Panc1 (cell line): Measurements from ENCODE around the gene KLF12. TPM values are rescaled to one million over a fixed set of nuclear protein-coding genes. Genes with fewer than 3 reads are reported as not detected.

Experiments used
- ATAC-seq: fragments of 200-7000 bp; cut with Tn5 transposase; 2 replicates; pipeline ENCODE4 v1.9.1; 2020; ENCODE audit warnings: mild to moderate bottlenecking, moderate library complexity
- BruUV-seq: library from RNA; stranded (reverse); fragments of 400-500 nt; replicated peaks from 2 replicates; lab custom pipeline; 2021; lab: Mats Ljungman, UMichigan
- CTCF ChIA-PET: fragments of 300-600 bp; sonication (Branson Sonifier 250); formaldehyde crosslinking; loops from one replicate; lab custom pipeline; 2022; ENCODE audit warnings: antibody characterized with exemption; lab: Charles Lee
- POLR2A ChIA-PET: fragments of 300-600 bp; sonication (Branson Sonifier 250); formaldehyde crosslinking; loops from one replicate; lab custom pipeline; 2022; ENCODE audit warnings: antibody characterized with exemption; lab: Charles Lee
- DNase-seq: peaks from one replicate; pipeline ENCODE4 v3.0.0-alpha.2; 2010; ENCODE audit warnings: low read depth, low spot score
- H3K27ac ChIP-seq: 2 replicates; pipeline ENCODE4 v1.5.1; 2011; ENCODE audit warnings: mild to moderate bottlenecking, low read length, inconsistent platforms
- H3K27me3 ChIP-seq: fragments of 200-500 bp; sonication (Bioruptor generic); 2 replicates; pipeline ENCODE4 v1.6.0; 2014; ENCODE audit warnings: low read length, inconsistent platforms; ENCODE audit not compliant: control insufficient read depth, insufficient read depth
- H3K36me3 ChIP-seq: fragments of 200-500 bp; sonication (Bioruptor generic); 2 replicates; pipeline ENCODE4 v1.5.1; 2014; ENCODE audit warnings: inconsistent platforms, mild to moderate bottlenecking, low read length, moderate library complexity; ENCODE audit not compliant: control insufficient read depth, insufficient read depth
- H3K4me1 ChIP-seq: 2 replicates; pipeline ENCODE4 v1.5.1; 2011; ENCODE audit warnings: inconsistent platforms, mild to moderate bottlenecking, low read length, moderate library complexity; ENCODE audit not compliant: control insufficient read depth, insufficient read depth
- H3K4me3 ChIP-seq, 2 experiments: 2 replicates each; pipeline ENCODE4 v1.5.1; 2011 to 2012; ENCODE audit warnings: low read depth in 2 of 2, low read length in 2 of 2, mild to moderate bottlenecking in 2 of 2, inconsistent platforms in 1 of 2, moderate library complexity in 1 of 2
- H3K9me3 ChIP-seq: fragments of 200-500 bp; sonication (Bioruptor generic); 2 replicates; pipeline ENCODE4 v1.5.1; 2014; ENCODE audit warnings: low read depth, mild to moderate bottlenecking, inconsistent platforms, low read length, moderate library complexity; ENCODE audit not compliant: control insufficient read depth, insufficient read depth
- POLR2AphosphoS5 ChIP-seq: IDR thresholded peaks from 2 replicates; pipeline ENCODE4 v1.6.1; 2012; ENCODE audit warnings: mild to moderate bottlenecking, low read depth, low read length, moderate library complexity
- SIN3A ChIP-seq: IDR thresholded peaks from 2 replicates; pipeline ENCODE4 v1.6.1; 2012; ENCODE audit warnings: low read depth, mild to moderate bottlenecking, low read length, moderate library complexity, borderline replicate concordance; ENCODE audit not compliant: insufficient read depth
- TCF7L2 ChIP-seq: IDR thresholded peaks from 2 replicates; pipeline ENCODE4 v1.6.1; 2011; ENCODE audit warnings: mild to moderate bottlenecking, low read depth, low read length, inconsistent platforms
- in situ Hi-C: cut with HindIII; loops from 2 replicates; pipeline ENCODE4 v1.10.0; 2016; ENCODE audit warnings: low sequenced_read_pairs, low pct_unique_long_range_greater_than_20kb
- intact Hi-C: fragments of 100-400 bp; cut with micrococcal nuclease; formaldehyde crosslinking; loops from one replicate; pipeline ENCODE4 v1.10.0; 2022; ENCODE audit not compliant: unreplicated experiment
- total RNA-seq: library from RNA; stranded (reverse); gene quantifications from one replicate; pipeline ENCODE4 v1.2.1, GENCODE V29; 2021; ENCODE audit not compliant: unreplicated experiment
- TF ChIP-seq, protein P1 (sequence below), 2 experiments: IDR thresholded peaks; 2 replicates each; pipeline ENCODE4 v1.6.1; 2011 to 2012; ENCODE audit warnings: low read depth in 2 of 2, control low read depth in 1 of 2, low read length in 1 of 2, mild to moderate bottlenecking in 1 of 2, moderate library complexity in 1 of 2; ENCODE audit not compliant: insufficient read depth in 1 of 2
- TF ChIP-seq, protein P2 (sequence below): fragments of 450-650 bp; IDR thresholded peaks from 2 replicates; pipeline ENCODE4 v1.5.1; 2017; ENCODE audit warnings: mild to moderate bottlenecking

Gene KLF12
- total RNA-seq, 1 experiment from 2014 or later = 4.2 TPM

DNA sequence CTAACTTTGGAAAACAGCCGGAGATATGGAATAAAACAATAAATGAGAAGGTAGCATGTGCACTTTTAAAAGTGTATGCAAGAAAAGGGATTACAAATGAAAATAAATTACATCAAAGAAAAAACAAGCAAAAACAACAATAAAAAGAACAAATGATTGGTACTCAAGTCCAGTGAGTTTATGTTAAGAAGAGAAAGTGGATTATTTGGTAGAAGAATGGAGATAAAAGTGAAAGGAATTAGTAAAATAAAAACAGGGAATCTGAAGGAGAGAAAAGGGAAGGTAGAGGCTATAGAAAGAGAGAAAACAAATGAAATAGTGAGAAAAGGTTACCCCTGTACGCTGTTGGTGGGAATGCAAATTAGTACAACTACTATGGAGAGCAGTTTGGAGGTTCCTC, 28.6 kb upstream of the KLF12 start:
- Histone ChIP-seq H3K27ac (no peak overlapping the region), H3K9me3 (no peaks in the 10 kb centered on the region), H3K36me3 (no peaks in the 10 kb centered on the region), H3K27me3 (no peaks in the 10 kb centered on the region), H3K4me1 (no peaks in the 10 kb centered on the region), H3K4me3 (no peak overlapping the region)
- in situ Hi-C loops = no loop called here
- DNase-seq (no peak), ATAC-seq (no peak)
- ChIA-PET POLR2A (no interaction called here), CTCF (no interaction called here)
- TF ChIP-seq SIN3A = no peak
- TF ChIP-seq, protein P1, sequence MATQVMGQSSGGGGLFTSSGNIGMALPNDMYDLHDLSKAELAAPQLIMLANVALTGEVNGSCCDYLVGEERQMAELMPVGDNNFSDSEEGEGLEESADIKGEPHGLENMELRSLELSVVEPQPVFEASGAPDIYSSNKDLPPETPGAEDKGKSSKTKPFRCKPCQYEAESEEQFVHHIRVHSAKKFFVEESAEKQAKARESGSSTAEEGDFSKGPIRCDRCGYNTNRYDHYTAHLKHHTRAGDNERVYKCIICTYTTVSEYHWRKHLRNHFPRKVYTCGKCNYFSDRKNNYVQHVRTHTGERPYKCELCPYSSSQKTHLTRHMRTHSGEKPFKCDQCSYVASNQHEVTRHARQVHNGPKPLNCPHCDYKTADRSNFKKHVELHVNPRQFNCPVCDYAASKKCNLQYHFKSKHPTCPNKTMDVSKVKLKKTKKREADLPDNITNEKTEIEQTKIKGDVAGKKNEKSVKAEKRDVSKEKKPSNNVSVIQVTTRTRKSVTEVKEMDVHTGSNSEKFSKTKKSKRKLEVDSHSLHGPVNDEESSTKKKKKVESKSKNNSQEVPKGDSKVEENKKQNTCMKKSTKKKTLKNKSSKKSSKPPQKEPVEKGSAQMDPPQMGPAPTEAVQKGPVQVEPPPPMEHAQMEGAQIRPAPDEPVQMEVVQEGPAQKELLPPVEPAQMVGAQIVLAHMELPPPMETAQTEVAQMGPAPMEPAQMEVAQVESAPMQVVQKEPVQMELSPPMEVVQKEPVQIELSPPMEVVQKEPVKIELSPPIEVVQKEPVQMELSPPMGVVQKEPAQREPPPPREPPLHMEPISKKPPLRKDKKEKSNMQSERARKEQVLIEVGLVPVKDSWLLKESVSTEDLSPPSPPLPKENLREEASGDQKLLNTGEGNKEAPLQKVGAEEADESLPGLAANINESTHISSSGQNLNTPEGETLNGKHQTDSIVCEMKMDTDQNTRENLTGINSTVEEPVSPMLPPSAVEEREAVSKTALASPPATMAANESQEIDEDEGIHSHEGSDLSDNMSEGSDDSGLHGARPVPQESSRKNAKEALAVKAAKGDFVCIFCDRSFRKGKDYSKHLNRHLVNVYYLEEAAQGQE (IDR thresholded peaks at IDR 0.05; ENCODE audit: insufficient read depth in 1 of 2, low read depth in 2 of 2, low read length in 1 of 2) = no peak
- no peak for TF ChIP-seq TCF7L2
- no peak for TF ChIP-seq POLR2AphosphoS5
- TF ChIP-seq, protein P2, sequence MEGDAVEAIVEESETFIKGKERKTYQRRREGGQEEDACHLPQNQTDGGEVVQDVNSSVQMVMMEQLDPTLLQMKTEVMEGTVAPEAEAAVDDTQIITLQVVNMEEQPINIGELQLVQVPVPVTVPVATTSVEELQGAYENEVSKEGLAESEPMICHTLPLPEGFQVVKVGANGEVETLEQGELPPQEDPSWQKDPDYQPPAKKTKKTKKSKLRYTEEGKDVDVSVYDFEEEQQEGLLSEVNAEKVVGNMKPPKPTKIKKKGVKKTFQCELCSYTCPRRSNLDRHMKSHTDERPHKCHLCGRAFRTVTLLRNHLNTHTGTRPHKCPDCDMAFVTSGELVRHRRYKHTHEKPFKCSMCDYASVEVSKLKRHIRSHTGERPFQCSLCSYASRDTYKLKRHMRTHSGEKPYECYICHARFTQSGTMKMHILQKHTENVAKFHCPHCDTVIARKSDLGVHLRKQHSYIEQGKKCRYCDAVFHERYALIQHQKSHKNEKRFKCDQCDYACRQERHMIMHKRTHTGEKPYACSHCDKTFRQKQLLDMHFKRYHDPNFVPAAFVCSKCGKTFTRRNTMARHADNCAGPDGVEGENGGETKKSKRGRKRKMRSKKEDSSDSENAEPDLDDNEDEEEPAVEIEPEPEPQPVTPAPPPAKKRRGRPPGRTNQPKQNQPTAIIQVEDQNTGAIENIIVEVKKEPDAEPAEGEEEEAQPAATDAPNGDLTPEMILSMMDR = no peak
- intact Hi-C loops = no loop called here
- BruUV-seq = no TSS peak

DNA sequence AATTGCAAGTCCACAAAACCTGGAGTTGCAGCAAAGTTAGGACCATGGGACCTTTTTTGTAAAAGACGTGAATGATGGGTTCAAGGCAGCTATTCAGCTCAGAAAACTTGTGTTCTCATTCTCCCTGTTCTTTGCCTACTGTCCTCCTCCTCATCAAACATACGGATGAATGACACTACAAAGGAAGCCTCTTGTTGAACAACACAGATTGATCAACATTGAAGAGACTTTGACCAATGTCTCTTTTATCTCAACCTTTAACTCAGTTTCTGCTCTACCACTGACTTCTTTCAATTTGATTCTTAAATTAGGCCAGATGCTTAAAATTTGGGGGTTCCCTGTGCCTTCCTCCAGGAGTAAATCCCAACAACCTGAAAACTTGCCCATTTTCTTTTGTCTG, 27.9 kb upstream of the KLF12 start:
- ATAC-seq = no peak
- intact Hi-C loops = no loop called here

More for the DNA sequence above, 27.9 kb upstream of the KLF12 start:
- TF ChIP-seq TCF7L2 = no peak
- TF ChIP-seq, protein P1 (IDR thresholded peaks at IDR 0.05; ENCODE audit: insufficient read depth in 1 of 2, low read depth in 2 of 2, low read length in 1 of 2) = no peak
- TF ChIP-seq, protein P2 = no peak
- no peak for TF ChIP-seq SIN3A
- TF ChIP-seq POLR2AphosphoS5 = no peak
- H3K4me1 ChIP-seq = no peaks in the 10 kb centered on the region
- no peak overlapping the region for H3K4me3 ChIP-seq
- BruUV-seq = no TSS peak
- no peak for DNase-seq
- ChIA-PET POLR2A (no interaction called here), CTCF (no interaction called here)
- in situ Hi-C loops = no loop called here
- no peaks in the 10 kb centered on the region for H3K36me3 ChIP-seq
- no peaks in the 10 kb centered on the region for H3K27me3 ChIP-seq
- no peaks in the 10 kb centered on the region for H3K9me3 ChIP-seq
- H3K27ac ChIP-seq = no peak overlapping the region
